ENCODE data around the gene PRDM4.

DNA sequence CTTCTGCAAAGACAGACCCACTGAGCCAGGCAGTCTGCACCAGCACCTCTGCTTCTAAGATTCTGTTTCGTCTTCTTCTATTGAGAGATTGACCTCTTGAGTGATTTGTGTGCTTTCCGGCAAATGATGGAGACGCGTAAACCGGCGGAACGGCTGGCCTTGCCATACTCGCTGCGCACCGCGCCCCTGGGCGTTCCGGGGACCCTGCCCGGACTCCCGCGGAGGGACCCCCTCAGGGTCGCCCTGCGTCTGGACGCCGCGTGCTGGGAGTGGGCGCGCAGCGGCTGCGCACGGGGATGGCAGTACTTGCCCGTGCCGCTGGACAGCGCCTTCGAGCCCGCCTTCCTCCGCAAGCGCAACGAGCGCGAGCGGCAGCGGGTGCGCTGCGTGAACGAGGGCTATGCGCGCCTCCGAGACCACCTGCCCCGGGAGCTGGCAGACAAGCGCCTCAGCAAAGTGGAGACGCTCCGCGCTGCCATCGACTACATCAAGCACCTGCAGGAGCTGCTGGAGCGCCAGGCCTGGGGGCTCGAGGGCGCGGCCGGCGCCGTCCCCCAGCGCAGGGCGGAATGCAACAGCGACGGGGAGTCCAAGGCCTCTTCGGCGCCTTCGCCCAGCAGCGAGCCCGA is 14.3 kb upstream of the PRDM4 start:
- no peak for TF ChIP-seq RELA (CRISPR knock-in tag; IDR thresholded peaks at IDR 0.05)
- TF ChIP-seq SRSF9 (IDR thresholded peaks at IDR 0.05; ENCODE audit: borderline replicate concordance, insufficient read depth, low read depth, low read length, poor library complexity, severe bottlenecking) = no peak
- TF ChIP-seq KDM6A (CRISPR knock-in tag; IDR thresholded peaks at IDR 0.05; ENCODE audit: low read depth) = no peak
- no peak for TF ChIP-seq ZBTB40 (IDR thresholded peaks at IDR 0.05)
- no peak for TF ChIP-seq ZBTB40 (CRISPR knock-in tag; IDR thresholded peaks at IDR 0.05)
- no peak for TF ChIP-seq ZNF354B (CRISPR knock-in tag; IDR thresholded peaks at IDR 0.05)
- no peak for TF ChIP-seq TCF12 (IDR thresholded peaks at IDR 0.05)
- TF ChIP-seq TCF12 (CRISPR knock-in tag; IDR thresholded peaks at IDR 0.05) = no peak
- no peak for TF ChIP-seq TBP (CRISPR knock-in tag; IDR thresholded peaks at IDR 0.05)
- no peak for TF ChIP-seq ZNF207 (IDR thresholded peaks at IDR 0.05; ENCODE audit: borderline replicate concordance)
- no peak for TF ChIP-seq ZNF274 (CRISPR knock-in tag; IDR thresholded peaks at IDR 0.05)
- no peak for TF ChIP-seq ZBTB37 (CRISPR knock-in tag; IDR thresholded peaks at IDR 0.05)
- TF ChIP-seq ZNF251 (CRISPR knock-in tag; IDR thresholded peaks at IDR 0.05) = no peak
- TF ChIP-seq SRSF4 (IDR thresholded peaks at IDR 0.05; ENCODE audit: low read depth, low read length, poor library complexity, severe bottlenecking) = no peak
